Measurements from ENCODE around the gene GUCY1A1. TPM values are rescaled to one million over a fixed set of nuclear protein-coding genes. Genes with fewer than 3 reads are reported as not detected.

GUCY1A1 gene
- total and polyA plus RNA-seq, 2 donors (not counting 1 experiment from before 2014, with no cell fraction given), result 8.1 to 10.7 TPM

DNA sequence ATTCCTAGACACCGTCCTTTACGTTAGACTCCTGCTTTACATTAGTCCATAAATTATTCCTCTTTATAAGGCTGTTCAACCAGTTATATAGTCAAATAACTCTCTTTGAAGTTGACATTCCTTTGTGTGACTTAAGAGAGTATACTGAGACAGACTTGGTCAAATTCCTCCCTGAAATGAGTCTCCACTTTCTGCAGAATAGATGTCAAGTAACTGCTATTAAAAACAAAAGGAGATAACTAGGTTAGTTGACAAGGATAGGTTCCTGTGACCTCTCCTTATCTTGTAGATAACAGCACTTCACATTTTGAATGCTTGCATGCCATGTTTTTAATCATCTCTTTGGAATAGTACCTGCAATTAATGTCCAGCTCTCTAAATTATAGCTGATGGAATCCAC is 5.7 kb downstream of the GUCY1A1 start:
- Histone ChIP-seq H3K9me3 (ENCODE audit: control insufficient read depth, insufficient read depth, low read depth, low read length) (no peaks in the 10 kb centered on the region), H3K27ac (ENCODE audit: insufficient read depth, low read length) (no peak overlapping the region), H3K9ac (ENCODE audit: insufficient read depth, low read length) (no peak overlapping the region), H3K4me3 (replicated peaks in 1 of 4; ENCODE audit: control extremely low read depth in 1 of 4, insufficient read depth in 1 of 4, low read depth in 3 of 4, low read length in 4 of 4) (no peak overlapping the region), H3K4me1 (ENCODE audit: control insufficient read depth, extremely low read depth, insufficient read depth, low read length) (no peaks in the 10 kb centered on the region), H3K27me3 (ENCODE audit: control insufficient read depth, insufficient read depth, low read length) (no peaks in the 10 kb centered on the region), H3K4me2 (ENCODE audit: extremely low read depth, insufficient read depth, low read length) (no peak overlapping the region), H3K36me3 (ENCODE audit: control insufficient read depth, insufficient read depth, low read length) (no peaks in the 10 kb centered on the region), H3K79me2 (ENCODE audit: control insufficient read depth, insufficient read depth, low read length) (no peaks in the 10 kb centered on the region), H2AFZ (ENCODE audit: low read length) (no peak overlapping the region), H4K20me1 (ENCODE audit: control insufficient read depth, extremely low read depth, insufficient read depth, low read length) (no peaks in the 10 kb centered on the region)
- DNase-seq (ENCODE audit: low read depth in 2 of 2), result no peak
- TF ChIP-seq, protein P1, sequence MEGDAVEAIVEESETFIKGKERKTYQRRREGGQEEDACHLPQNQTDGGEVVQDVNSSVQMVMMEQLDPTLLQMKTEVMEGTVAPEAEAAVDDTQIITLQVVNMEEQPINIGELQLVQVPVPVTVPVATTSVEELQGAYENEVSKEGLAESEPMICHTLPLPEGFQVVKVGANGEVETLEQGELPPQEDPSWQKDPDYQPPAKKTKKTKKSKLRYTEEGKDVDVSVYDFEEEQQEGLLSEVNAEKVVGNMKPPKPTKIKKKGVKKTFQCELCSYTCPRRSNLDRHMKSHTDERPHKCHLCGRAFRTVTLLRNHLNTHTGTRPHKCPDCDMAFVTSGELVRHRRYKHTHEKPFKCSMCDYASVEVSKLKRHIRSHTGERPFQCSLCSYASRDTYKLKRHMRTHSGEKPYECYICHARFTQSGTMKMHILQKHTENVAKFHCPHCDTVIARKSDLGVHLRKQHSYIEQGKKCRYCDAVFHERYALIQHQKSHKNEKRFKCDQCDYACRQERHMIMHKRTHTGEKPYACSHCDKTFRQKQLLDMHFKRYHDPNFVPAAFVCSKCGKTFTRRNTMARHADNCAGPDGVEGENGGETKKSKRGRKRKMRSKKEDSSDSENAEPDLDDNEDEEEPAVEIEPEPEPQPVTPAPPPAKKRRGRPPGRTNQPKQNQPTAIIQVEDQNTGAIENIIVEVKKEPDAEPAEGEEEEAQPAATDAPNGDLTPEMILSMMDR (conservative IDR thresholded peaks at IDR 0.05 in 1 of 2, IDR thresholded peaks at IDR 0.05 in 1 of 2; ENCODE audit: low read depth in 1 of 2, low read length in 2 of 2), result no peak
- TF ChIP-seq EZH2 (IDR thresholded peaks at IDR 0.05; ENCODE audit: low read length, missing control alignments), result no peak

DNA sequence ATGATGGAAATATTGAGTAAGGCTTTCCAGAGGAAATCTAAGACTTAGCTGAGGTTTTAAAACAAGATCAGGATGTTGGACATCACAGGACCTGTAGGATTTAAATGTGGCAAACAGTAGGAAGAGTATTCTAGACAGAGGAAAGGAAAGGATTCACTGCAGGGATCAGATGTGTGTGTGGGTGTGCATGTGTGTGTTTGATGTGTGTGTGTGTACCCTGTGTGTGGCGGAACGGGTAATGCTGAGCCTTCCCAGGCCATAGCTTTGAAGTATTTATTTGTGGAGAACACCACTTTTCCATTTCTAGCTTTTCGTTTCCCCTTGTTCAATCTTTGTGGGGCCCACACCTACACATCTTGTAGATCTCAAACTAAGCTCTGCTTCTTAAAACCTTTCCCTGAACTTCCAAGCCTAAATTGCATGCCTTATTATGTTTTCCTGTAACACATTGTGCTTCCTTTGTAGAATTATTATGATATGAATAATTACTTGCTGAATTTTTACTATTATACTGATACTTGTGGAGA is 6.9 kb downstream of the GUCY1A1 start:
- H3K9me3 ChIP-seq (ENCODE audit: control insufficient read depth, insufficient read depth, low read depth, low read length), result no peaks in the 10 kb centered on the region
- no peaks in the 10 kb centered on the region for H3K4me1 ChIP-seq (ENCODE audit: control insufficient read depth, extremely low read depth, insufficient read depth, low read length)
- no peak overlapping the region for H3K9ac ChIP-seq (ENCODE audit: insufficient read depth, low read length)
- no peak overlapping the region for H3K27ac ChIP-seq (ENCODE audit: insufficient read depth, low read length)
- H3K4me3 ChIP-seq (replicated peaks in 1 of 4; ENCODE audit: control extremely low read depth in 1 of 4, insufficient read depth in 1 of 4, low read depth in 3 of 4, low read length in 4 of 4), result no peak overlapping the region
- no peak for DNase-seq (ENCODE audit: low read depth in 2 of 2)
- no peak overlapping the region for H3K4me2 ChIP-seq (ENCODE audit: extremely low read depth, insufficient read depth, low read length)
- no peak for TF ChIP-seq EZH2 (IDR thresholded peaks at IDR 0.05; ENCODE audit: low read length, missing control alignments)
- TF ChIP-seq, protein P1 (conservative IDR thresholded peaks at IDR 0.05 in 1 of 2, IDR thresholded peaks at IDR 0.05 in 1 of 2; ENCODE audit: low read depth in 1 of 2, low read length in 2 of 2), result no peak
- H4K20me1 ChIP-seq (ENCODE audit: control insufficient read depth, extremely low read depth, insufficient read depth, low read length), result no peaks in the 10 kb centered on the region
- H3K36me3 ChIP-seq (ENCODE audit: control insufficient read depth, insufficient read depth, low read length), result no peaks in the 10 kb centered on the region
- H2AFZ ChIP-seq (ENCODE audit: low read length), result no peak overlapping the region
- no peaks in the 10 kb centered on the region for H3K27me3 ChIP-seq (ENCODE audit: control insufficient read depth, insufficient read depth, low read length)
- H3K79me2 ChIP-seq (ENCODE audit: control insufficient read depth, insufficient read depth, low read length), result no peaks in the 10 kb centered on the region

DNA sequence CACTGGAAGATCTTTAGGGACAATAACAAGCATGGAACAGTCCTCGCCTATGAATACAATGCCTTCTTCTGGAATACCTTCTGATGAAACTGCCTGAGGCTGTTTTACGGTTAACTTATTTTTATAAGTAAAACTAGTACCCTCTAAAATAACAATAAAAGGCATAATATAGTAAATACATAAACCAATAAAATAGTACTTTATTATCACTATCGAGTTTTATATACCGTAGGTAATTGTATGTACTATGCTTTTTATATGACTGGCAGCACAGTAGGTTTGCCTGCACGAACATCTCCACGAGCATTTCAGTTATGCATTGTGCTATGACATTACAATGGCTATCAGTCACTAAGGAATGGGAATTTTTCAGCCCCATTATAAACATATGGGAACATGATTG is 8.0 kb downstream of the GUCY1A1 start:
- Histone ChIP-seq H3K79me2 (ENCODE audit: control insufficient read depth, insufficient read depth, low read length) (no peaks in the 10 kb centered on the region), H3K27me3 (ENCODE audit: control insufficient read depth, insufficient read depth, low read length) (no peaks in the 10 kb centered on the region), H3K27ac (ENCODE audit: insufficient read depth, low read length) (no peak overlapping the region), H3K4me3 (replicated peaks in 1 of 4; ENCODE audit: control extremely low read depth in 1 of 4, insufficient read depth in 1 of 4, low read depth in 3 of 4, low read length in 4 of 4) (no peak overlapping the region), H3K36me3 (ENCODE audit: control insufficient read depth, insufficient read depth, low read length) (no peaks in the 10 kb centered on the region), H3K9me3 (ENCODE audit: control insufficient read depth, insufficient read depth, low read depth, low read length) (no peaks in the 10 kb centered on the region), H3K4me1 (ENCODE audit: control insufficient read depth, extremely low read depth, insufficient read depth, low read length) (no peaks in the 10 kb centered on the region), H4K20me1 (ENCODE audit: control insufficient read depth, extremely low read depth, insufficient read depth, low read length) (no peaks in the 10 kb centered on the region), H3K4me2 (ENCODE audit: extremely low read depth, insufficient read depth, low read length) (no peak overlapping the region), H3K9ac (ENCODE audit: insufficient read depth, low read length) (no peak overlapping the region), H2AFZ (ENCODE audit: low read length) (no peak overlapping the region)
- DNase-seq (ENCODE audit: low read depth in 2 of 2), result no peak
- no peak for TF ChIP-seq EZH2 (IDR thresholded peaks at IDR 0.05; ENCODE audit: low read length, missing control alignments)
- TF ChIP-seq, protein P1 (conservative IDR thresholded peaks at IDR 0.05 in 1 of 2, IDR thresholded peaks at IDR 0.05 in 1 of 2; ENCODE audit: low read depth in 1 of 2, low read length in 2 of 2), result no peak

Measured in fibroblast of lung (primary cell).